Tibial nerve (tissue), 4 donors: ENCODE measurements around the gene PAPPA.

ENCODE experiments used
- EP300 ChIP-seq, 2 donors: sonication (generic); formaldehyde crosslinking; IDR thresholded peaks; one replicate each; pipeline ENCODE4 v1.6.1; 2017; ENCODE audit warnings: antibody characterized with exemption in 2 of 2, mild to moderate bottlenecking in 1 of 2
- POLR2A ChIP-seq, 2 donors: fragments of 450-650 bp; IDR thresholded peaks; one replicate each; pipeline ENCODE4 v1.6.1; 2017; ENCODE audit warnings: antibody characterized with exemption in 2 of 2, mild to moderate bottlenecking in 2 of 2, moderate library complexity in 2 of 2
- TF ChIP-seq, protein P1 (sequence below), 5 experiments: fragments of 200-600 bp in 3 of 5; fragments of 450-650 bp in 2 of 5; sonication (generic) in 3 of 5; IDR thresholded peaks; one replicate each; pipeline ENCODE4 v1.5.1; 2016 to 2019; ENCODE audit warnings: antibody characterized with exemption in 5 of 5, mild to moderate bottlenecking in 3 of 5, moderate library complexity in 2 of 5

DNA sequence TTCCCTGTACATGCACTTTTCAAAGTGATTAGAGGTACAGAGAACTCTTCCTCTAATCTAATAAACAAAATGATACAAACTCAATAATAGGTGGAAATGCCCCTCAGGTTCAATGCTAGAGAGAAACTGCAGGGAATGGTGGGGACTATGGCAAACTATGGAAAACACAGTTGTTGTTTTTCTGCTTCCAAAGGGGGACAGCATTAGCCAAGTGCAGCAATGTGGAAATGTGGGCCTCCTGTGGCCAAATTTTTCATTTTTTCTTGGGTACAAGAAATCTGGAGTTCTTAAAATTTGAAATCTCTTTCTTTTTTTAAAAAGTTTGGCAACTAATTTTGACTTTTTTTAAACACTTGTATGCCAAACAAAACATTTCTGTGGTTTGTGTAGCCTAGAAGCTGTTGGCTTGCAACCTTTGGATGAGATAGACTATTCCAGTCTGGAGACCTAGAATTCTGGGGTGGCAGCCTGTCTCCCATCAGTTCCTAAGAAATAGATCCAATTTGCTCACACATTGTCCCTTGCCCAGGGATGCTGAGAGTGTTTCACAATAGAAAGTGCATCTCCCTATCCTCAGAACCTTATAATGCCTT, 218.6 kb downstream of the PAPPA start:
- TF ChIP-seq EP300 (IDR thresholded peaks at IDR 0.05) (no peak), POLR2A (IDR thresholded peaks at IDR 0.05) (no peak)
- TF ChIP-seq, protein P1, sequence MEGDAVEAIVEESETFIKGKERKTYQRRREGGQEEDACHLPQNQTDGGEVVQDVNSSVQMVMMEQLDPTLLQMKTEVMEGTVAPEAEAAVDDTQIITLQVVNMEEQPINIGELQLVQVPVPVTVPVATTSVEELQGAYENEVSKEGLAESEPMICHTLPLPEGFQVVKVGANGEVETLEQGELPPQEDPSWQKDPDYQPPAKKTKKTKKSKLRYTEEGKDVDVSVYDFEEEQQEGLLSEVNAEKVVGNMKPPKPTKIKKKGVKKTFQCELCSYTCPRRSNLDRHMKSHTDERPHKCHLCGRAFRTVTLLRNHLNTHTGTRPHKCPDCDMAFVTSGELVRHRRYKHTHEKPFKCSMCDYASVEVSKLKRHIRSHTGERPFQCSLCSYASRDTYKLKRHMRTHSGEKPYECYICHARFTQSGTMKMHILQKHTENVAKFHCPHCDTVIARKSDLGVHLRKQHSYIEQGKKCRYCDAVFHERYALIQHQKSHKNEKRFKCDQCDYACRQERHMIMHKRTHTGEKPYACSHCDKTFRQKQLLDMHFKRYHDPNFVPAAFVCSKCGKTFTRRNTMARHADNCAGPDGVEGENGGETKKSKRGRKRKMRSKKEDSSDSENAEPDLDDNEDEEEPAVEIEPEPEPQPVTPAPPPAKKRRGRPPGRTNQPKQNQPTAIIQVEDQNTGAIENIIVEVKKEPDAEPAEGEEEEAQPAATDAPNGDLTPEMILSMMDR (IDR thresholded peaks at IDR 0.05) = no peak
